H1 (cell line): ENCODE results near the gene IL13. TPM values are rescaled to one million over a fixed set of nuclear protein-coding genes. Genes with fewer than 3 reads are reported as not detected.

Source experiments
- BRCA1 ChIP-seq: IDR thresholded peaks from 2 replicates; pipeline ENCODE4 v1.6.1; 2012; ENCODE audit warnings: low read depth, low read length, improper control_type of control experiment
- E2F6 ChIP-seq: IDR thresholded peaks from 2 replicates; pipeline ENCODE4 v1.6.1; 2012; ENCODE audit warnings: inconsistent platforms
- USF2 ChIP-seq: IDR thresholded peaks from 2 replicates; pipeline ENCODE4 v1.6.1; 2011; ENCODE audit warnings: low read length, improper control_type of control experiment
- polyA plus RNA-seq, 7 experiments: library from polyadenylated mRNA; depleted of rRNA in 3 of 7; stranded (reverse) in 5 of 7; unstranded in 2 of 7; fragments of >200 nt in 5 of 7; fragments of 200-250 nt in 2 of 7; gene quantifications; 1 replicate in 5 of 7; 2 replicates in 1 of 7; 4 replicates in 1 of 7; pipeline versions ENCODE4 v1.2.1 to v1.2.3, GENCODE V29; 2011 to 2013; ENCODE audit warnings: missing spikeins in 2 of 7, mixed read lengths in 2 of 7
- total RNA-seq: library from RNA; stranded (reverse); fragmentation: NEBNext Ultra II Directional; extraction: Animal tissue kit (Norgen Biotek cat#: 25700); gene quantifications from 2 replicates; pipeline ENCODE4 v1.2.1, GENCODE V29; 2021

The IL13 gene
- total and polyA plus RNA-seq, 2 of the 8 experiments (the other 6 are each of a cell fraction or from before 2014, with no cell fraction given) = not detected

- TF ChIP-seq E2F6 (no peak), USF2 (no peak), BRCA1 (no peak)
These were observed 13.8 kb upstream of the IL13 start (continued) for GRCh38 chr5:132644177-132644576.
